Tibial nerve (tissue), 3 donors: ENCODE results near the gene LRRN2.

Experiments used
- CTCF ChIP-seq, 5 experiments: fragments of 200-600 bp in 3 of 5; fragments of 450-650 bp in 2 of 5; sonication (generic) in 3 of 5; IDR thresholded peaks; one replicate each; pipeline ENCODE4 v1.5.1; 2016 to 2019; ENCODE audit warnings: antibody characterized with exemption in 5 of 5, mild to moderate bottlenecking in 3 of 5, moderate library complexity in 2 of 5
- POLR2A ChIP-seq, 2 donors: fragments of 450-650 bp; IDR thresholded peaks; one replicate each; pipeline ENCODE4 v1.6.1; 2017; ENCODE audit warnings: antibody characterized with exemption in 2 of 2, mild to moderate bottlenecking in 2 of 2, moderate library complexity in 2 of 2

GRCh38 chr1:204678721-204679475 lies 6.6 kb downstream of the LRRN2 start:
- TF ChIP-seq CTCF (IDR thresholded peaks at IDR 0.05) (no peak), POLR2A (IDR thresholded peaks at IDR 0.05) (no peak)
